ENCODE measurements around the gene CABP4.

CABP4 gene

DNA sequence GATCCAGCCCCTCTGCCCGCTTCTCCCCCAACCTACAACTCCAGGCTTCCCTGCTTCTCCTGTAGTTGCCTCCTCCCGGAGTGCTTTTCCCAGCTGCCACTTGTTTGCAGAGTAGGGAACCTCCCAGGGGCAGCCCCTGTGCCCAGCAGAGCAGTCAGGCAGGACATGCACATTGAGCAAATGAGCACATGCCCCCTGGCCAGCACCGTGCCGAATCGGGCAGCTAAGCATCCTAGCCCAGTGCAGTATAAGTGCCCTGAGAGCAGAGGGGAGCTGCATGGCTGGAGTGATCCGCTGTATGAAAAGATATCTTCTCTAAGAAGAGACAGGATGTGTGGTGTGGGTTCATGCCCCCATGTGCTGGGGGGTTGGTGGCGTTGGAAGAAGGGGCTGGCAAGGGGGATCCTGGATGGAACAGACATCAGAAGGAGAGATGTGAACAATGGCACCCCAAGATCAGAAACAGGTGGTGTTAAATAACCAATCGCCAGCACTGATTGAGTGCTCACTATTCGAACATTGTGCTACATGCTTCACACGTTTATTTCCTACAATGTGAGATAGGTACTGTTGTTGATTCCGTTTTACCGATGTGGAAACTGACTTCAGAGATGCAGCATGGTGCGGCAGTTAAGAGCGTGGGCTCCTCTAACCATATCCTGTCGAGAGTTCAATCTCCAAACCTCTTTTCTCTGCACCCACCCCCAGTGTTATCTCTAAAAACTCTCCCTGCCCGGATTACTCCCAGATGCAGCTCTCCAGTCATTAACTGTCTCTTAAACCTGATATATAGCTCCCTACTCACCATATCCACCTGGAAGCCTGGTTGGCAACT lies 28.9 kb downstream of the CABP4 start:
- DNase-seq: peak; percentile 41

DNA sequence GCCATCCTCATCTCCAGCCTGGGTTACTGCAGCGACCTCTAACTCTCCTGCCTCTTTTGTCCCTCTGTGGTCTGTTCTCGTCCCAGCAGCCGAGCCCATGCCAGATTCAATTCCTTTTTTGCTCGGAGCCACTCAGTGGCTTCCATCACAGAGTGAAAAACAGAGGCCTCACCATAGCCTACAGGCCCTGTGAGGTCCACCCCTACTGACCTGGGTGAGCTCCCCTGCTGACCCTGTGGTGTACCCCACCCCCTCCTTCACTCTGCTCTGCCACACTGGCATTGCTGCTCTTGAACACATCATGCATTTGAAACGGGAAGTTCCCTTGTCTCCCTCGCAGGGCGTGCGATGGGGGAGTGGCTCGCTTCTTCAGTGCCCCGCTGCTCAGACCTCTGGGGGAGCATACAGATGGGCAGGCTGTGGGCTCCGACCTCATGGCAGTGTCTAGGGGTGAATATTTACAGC lies 29.7 kb downstream of the CABP4 start:
- DNase-seq: peak; percentile 61

DNA sequence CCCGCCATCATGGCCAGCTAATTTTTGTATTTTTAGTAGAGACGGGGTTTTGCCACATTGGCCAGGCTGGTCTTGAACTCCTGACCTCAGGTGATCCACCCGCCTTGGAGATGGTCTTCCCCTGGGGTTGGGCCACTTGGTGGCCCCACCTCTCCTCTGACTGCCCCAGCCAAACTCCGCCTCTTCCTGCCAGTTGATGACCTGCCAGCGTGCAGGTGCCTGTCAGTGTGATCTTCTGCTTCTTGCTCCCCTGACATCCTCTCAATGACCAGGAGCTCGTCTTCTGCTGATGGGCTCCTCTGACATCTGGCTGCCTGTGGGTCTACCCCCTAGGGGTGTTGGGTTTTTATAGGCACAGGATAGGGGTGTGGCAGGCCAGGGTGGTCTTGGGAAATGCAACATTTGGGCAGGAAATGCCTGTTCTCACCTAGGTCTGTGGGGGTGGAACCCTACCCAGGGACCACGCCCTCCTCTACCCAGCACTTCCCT lies 30.8 kb downstream of the CABP4 start:
- peak; percentile 20 for DNase-seq

GRCh38 chr11:67486481-67487195 lies 31.5 kb downstream of the CABP4 start:
- DNase-seq: peak; percentile 45

DNA sequence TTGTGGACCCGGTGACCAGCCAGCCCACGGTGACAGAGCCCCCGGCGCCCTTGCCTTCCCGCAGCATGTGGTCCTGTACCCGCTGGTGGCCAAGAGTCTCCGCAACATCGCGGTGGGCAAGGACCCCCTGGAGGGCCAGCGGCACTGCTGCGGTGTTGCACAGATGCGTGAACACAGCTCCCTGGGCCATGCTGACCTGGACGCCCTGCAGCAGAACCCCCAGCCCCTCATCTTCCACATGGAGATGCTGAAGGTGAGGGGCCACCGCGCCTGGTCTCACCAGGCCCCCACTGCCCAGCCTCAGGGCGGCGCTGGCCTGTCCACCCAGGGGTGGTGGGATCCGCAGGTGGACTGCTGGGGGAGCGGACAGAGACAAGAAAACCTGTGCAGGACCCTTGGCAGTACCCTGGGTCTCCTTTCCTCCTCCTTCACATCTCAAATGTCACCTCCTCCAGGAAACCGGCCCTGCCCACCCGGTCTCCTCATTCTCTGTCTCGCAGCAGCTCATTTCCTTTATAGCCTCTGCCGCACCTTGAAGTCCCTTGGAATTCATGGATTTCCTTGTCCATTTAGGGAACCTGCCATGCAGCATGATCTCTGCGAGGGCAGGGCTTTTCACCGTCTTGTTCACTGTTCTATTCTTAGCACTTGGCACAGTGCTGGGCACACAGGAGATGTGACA lies 34.2 kb downstream of the CABP4 start:
- no peak for DNase-seq

DNA sequence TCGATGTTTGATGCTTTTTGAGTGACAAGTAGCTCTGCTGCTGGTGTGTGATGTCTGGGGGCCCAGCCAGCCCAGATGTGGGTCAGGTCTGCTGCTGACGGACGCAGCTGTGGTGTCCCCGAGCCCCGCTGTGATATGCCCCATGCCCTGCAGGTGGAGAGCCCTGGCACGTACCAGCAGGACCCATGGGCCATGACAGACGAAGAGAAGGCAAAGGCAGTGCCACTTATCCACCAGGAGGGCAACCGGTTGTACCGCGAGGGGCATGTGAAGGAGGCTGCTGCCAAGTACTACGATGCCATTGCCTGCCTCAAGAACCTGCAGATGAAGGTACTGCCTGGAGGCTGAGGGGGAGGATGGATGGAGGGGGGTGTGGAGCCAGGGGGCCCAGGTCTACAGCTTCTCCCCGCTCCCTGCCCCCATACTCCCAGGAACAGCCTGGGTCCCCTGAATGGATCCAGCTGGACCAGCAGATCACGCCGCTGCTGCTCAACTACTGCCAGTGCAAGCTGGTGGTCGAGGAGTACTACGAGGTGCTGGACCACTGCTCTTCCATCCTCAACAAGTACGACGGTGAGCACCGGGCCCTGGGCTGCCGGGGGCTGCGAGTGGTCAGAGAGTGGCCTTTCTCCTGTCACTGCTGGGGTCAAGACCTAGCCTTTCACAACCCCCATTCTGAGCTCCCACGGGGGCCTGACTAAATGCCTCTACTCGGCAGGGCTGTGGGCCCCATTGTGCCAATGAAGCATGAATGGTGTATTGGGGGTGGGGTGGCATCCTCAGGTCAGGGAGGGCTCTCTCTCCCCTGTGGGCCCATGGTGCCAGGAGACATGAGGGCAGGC lies 35.0 kb downstream of the CABP4 start:
- no peak for DNase-seq

- no peak for DNase-seq
Observed at GRCh38 chr11:67490727-67491065, 35.5 kb downstream of the CABP4 start.

- DNase-seq: no peak
Observed at GRCh38 chr11:67491276-67492068, 36.3 kb downstream of the CABP4 start.

GRCh38 chr11:67492069-67492727 lies 37.0 kb downstream of the CABP4 start:
- DNase-seq: no peak

GRCh38 chr11:67492801-67493547 lies 37.8 kb downstream of the CABP4 start:
- DNase-seq: peak; percentile 7

- DNase-seq: no peak
Observed at GRCh38 chr11:67493548-67494370, 38.6 kb downstream of the CABP4 start.

DNA sequence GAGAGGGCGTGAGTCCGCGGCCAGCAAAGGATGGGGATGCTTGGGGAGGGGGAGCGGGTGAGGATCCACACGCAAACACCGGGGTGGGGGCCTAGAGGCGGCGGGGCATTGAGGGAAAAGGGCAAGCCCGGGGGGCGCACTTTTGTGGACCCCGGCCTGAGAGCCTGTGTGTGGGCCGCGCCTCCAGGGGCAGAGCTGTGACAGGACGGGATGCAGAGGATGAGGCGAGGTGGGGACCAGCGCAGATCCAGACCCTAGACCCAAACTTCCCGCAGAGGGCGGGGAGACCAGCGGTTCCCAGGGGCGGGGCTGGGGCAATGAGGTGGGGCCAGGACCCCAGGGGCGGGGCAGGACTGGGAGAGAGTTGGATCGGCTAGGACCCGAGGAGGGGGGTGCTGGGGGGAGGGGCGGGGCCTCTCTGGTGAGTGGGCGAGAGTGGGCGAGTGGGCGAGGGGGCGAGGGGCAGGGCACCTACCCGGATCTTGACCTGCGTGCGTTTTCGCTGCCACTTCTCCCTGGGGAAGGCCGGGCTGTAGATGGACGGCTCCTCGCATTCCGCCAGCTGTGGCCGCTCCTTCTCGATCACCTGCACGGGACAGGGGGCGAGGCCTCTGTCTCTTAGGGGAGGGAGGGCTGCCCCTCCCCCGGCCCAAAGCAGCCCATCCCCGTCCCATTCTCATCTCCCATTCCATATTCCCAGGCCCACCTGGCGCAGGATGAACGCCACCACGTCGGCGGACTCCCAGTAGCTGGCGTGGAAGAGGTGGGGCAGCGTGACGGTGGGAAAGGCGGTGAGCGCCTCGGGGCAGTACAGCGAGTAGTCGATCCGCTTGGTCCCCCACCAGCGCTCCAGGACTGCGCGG lies 39.4 kb downstream of the CABP4 start:
- DNase-seq: no peak

DNA sequence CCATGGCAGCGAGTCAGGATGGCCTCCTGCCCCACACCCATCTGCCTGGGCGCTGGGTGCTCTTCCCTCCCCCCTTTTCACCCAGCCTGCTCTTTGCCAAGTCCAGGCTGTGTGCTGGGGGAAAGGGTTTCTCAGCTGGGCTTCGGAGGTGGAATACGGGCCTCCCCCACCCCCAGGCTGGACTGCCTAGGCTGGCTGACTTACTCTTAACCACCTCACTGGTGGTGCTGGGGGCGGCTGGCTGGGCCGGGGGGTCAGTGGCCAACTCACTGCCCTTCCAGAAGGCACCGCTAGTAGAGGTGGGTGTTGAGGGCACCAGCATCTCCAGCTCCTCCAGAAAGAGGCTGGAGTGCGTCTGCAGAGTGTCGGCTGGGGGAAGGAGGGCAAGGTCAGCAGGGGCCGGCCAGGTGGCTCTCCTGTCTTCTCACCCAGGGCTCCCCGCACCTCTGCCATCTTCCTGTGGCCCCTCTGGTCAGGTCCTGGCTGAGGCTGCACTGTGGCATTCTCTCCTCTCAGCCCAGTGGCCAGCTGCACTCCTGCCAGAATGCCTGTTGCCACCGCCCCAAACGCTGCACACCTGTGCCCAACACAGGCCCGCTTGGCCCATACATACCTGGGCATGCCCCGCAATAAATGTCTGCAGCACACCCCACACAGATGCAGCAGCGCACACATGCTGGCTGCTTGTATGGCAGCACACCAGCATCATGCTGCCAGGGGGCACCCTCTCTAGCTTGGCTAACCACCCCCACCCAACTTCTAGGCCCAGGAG lies 40.3 kb downstream of the CABP4 start:
- no peak for DNase-seq

DNA sequence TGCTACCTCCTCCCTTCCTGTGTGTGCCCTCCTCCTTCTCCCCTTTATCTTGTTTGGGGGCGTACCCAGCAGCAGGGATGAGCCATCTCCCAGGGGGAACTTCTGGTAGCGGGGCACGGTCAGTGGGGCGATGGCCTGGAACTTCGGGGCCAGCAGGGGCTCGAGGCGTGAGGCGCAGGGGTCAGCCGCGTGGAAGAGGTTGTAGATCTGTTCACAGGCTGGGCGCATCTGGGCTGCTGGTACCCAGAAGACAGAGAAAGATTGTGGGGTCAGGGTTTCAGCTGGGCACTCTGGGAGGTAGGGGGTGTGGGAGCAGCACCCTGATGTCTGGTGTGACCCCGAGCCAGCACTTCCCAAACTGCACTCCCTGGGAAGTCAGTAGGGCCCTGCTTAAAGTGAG lies 41.0 kb downstream of the CABP4 start:
- DNase-seq: no peak

- no peak for DNase-seq
Observed at GRCh38 chr11:67497656-67498291, 42.6 kb downstream of the CABP4 start.

DNA sequence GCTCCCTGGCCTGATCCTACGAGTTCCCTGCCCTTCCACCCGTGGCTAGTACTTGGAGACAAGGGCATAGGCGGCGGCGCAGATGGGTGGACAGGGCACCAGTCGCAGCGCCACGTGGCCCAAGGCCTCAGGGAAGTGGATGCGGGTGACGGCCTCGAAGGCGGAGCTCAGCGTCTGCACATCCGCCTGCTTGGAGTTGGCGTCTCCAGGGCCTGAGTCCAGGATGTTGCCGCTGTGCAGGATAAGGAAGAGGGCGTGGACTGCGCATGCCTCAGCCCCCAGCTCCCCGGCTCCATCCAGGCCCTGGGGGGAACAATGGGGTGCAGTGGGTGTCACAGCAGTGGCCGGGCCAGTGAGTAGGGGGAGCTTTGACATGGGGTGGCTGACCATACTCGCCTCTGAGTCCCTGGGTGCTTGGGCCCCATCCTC lies 43.4 kb downstream of the CABP4 start:
- DNase-seq: no peak

Data from stimulated activated naive CD4-positive, alpha-beta T cell treated with Interleukin-2 at 50 U/mL for 16 hours (primary cell).